HL-60/S4 treated with phorbol 12-myristate 13-acetate at 8.2 ng/mL for 4 days and 3 days (cell line): Measurements from ENCODE around the gene TXNDC15.

Experiments used
- in situ Hi-C: fragments of 300-500 bp; cut with MboI; formaldehyde crosslinking; loops from 2 replicates; pipeline ENCODE4 v1.15.0; 2022; ENCODE audit warnings: low sequenced_read_pairs

Gene TXNDC15

GRCh38 chr5:134913795-134914194 is 39.6 kb downstream of the TXNDC15 start:
- in situ Hi-C loops, result no loop called here

- in situ Hi-C loops, result no loop called here
These were observed 43.1 kb downstream of the TXNDC15 start for GRCh38 chr5:134917070-134917815.

GRCh38 chr5:134918861-134919260 is 44.7 kb downstream of the TXNDC15 start:
- in situ Hi-C loops, result no loop called here

- in situ Hi-C loops, result no loop called here
These were observed 46.8 kb downstream of the TXNDC15 start for GRCh38 chr5:134920848-134921575.

- in situ Hi-C loops, result no loop called here
These were observed 58.3 kb downstream of the TXNDC15 start for GRCh38 chr5:134932508-134932907.

- in situ Hi-C loops, result no loop called here
These were observed 60.0 kb downstream of the TXNDC15 start for GRCh38 chr5:134934202-134934601.

- in situ Hi-C loops, result no loop called here
These were observed 61.8 kb downstream of the TXNDC15 start for GRCh38 chr5:134935711-134936602.

- in situ Hi-C loops, result no loop called here
These were observed 63.4 kb downstream of the TXNDC15 start for GRCh38 chr5:134937526-134937925.

GRCh38 chr5:134938030-134938429 is 63.9 kb downstream of the TXNDC15 start:
- in situ Hi-C loops, result no loop called here

GRCh38 chr5:134939500-134939899 is 65.3 kb downstream of the TXNDC15 start:
- in situ Hi-C loops, result no loop called here

GRCh38 chr5:134943547-134943946 is 69.4 kb downstream of the TXNDC15 start:
- in situ Hi-C loops, result no loop called here

- in situ Hi-C loops, result no loop called here
These were observed 70.5 kb downstream of the TXNDC15 start for GRCh38 chr5:134944630-134945029.

- in situ Hi-C loops, result no loop called here
These were observed 70.9 kb downstream of the TXNDC15 start for GRCh38 chr5:134945041-134945440.

- in situ Hi-C loops, result no loop called here
These were observed 74.7 kb downstream of the TXNDC15 start for GRCh38 chr5:134948911-134949310.

- in situ Hi-C loops, result no loop called here
These were observed 75.1 kb downstream of the TXNDC15 start for GRCh38 chr5:134949316-134949715.
